Peyer's patch (tissue), 4 donors: ENCODE data around the gene ARHGEF19.

Source experiments
- POLR2A ChIP-seq, 2 donors: fragments of 450-650 bp; IDR thresholded peaks; one replicate each; pipeline ENCODE4 v1.5.1; 2017; ENCODE audit warnings: antibody characterized with exemption in 2 of 2, mild to moderate bottlenecking in 2 of 2, moderate library complexity in 2 of 2
- TF ChIP-seq, protein P1 (sequence below), 6 experiments: fragments of 450-650 bp in 4 of 6; fragments of 200-600 bp in 2 of 6; sonication (generic) in 1 of 6; IDR thresholded peaks; one replicate each; pipeline ENCODE4 v1.5.1; 2017 to 2019; ENCODE audit warnings: antibody characterized with exemption in 6 of 6, mild to moderate bottlenecking in 3 of 6, moderate library complexity in 1 of 6

DNA sequence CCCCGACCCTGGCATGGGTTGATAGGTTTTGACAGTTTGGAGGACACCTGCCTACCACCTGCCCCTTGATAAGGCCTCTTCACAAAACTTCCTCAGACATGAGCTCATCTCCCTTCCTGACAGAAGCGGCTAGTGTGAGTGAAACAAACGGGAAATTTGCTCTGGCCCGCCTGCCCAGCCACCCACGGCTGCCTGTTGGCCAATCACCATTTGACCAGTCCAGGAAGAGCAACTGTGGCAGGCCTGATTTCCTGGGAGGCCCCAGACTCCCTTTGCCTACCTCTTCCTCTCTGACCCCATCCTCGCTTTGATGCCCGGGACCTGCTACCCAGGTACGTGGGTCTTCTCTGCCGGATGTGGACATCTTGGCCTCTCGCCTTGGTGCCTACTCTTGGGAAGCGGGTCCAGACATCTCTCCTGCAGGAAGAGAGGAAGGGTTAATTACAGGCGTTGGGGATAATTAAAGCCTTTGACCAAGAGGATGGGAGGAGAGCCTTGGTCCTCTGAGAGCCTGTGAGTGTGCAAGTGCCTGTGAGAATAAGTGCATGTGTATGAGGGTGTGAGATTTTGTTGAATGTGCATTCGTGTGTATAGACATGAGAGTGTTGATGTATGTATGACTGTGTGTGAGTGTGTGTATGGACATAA lies 55.5 kb downstream of the ARHGEF19 start:
- TF ChIP-seq, protein P1, sequence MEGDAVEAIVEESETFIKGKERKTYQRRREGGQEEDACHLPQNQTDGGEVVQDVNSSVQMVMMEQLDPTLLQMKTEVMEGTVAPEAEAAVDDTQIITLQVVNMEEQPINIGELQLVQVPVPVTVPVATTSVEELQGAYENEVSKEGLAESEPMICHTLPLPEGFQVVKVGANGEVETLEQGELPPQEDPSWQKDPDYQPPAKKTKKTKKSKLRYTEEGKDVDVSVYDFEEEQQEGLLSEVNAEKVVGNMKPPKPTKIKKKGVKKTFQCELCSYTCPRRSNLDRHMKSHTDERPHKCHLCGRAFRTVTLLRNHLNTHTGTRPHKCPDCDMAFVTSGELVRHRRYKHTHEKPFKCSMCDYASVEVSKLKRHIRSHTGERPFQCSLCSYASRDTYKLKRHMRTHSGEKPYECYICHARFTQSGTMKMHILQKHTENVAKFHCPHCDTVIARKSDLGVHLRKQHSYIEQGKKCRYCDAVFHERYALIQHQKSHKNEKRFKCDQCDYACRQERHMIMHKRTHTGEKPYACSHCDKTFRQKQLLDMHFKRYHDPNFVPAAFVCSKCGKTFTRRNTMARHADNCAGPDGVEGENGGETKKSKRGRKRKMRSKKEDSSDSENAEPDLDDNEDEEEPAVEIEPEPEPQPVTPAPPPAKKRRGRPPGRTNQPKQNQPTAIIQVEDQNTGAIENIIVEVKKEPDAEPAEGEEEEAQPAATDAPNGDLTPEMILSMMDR (IDR thresholded peaks at IDR 0.05): no peak
- no peak for TF ChIP-seq POLR2A (IDR thresholded peaks at IDR 0.05)
